HG02884 (cell line): Measurements from ENCODE around the gene WDR35.
"Not testable (repeated sequence)": the region's sequence is repeated elsewhere in the genome, so short reads cannot be mapped to it uniquely, and the experiment has no call there.

ENCODE experiments used
- ATAC-seq: cut with Tn5 transposase; IDR thresholded peaks from one replicate; pipeline ENCODE4 v1.9.1; 2021; ENCODE audit warnings: mild to moderate bottlenecking, moderate library complexity; ENCODE audit not compliant: unreplicated experiment

The WDR35 gene

DNA sequence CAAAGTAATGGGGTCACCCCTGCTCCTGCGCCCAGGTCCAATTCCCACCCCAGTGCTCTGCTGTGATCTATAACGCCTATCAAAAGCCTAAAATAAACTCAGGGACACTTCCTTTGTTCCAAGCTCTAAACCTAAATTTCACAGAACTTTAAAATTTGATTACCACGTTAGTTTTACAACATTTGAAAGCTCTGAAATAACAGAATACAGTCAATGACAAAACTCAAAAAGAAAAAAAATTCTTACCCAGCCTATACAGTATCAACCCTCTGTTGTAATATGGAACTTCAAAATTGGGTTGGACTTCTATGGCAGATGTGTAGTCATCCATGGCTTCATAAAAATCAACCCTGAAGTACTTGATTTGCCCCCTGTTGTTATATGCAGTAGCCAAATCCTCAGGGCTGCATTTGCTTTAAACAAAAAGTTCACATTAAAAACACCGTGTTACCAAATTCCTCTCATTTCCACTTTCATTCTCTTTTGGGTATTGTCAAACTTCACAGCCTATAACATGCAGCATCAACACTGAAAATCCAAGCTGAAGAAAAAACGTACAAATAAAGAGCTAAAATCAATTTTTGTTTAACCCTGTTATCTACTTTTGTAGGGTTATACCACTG, 92.2 kb downstream of the WDR35 start:
- ATAC-seq = no peak

DNA sequence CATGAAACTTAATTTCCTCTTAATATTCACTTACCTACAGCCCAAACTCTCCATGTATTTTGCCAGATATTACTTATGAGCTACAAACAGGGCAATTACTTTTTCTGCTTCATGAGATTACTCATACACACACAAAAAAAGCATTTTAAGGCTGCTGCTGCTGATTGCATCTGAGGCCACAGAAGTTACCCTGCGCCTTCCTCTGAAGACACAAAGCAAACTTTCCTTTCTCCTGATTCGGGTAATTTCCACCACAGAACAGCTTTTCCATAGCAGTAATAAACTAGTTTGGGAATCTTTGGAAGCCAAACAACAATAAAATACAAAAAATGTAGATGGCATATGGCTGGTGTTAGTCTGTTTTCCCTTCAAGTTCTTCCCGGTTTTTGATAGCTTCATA, 94.4 kb downstream of the WDR35 start:
- ATAC-seq = no peak

DNA sequence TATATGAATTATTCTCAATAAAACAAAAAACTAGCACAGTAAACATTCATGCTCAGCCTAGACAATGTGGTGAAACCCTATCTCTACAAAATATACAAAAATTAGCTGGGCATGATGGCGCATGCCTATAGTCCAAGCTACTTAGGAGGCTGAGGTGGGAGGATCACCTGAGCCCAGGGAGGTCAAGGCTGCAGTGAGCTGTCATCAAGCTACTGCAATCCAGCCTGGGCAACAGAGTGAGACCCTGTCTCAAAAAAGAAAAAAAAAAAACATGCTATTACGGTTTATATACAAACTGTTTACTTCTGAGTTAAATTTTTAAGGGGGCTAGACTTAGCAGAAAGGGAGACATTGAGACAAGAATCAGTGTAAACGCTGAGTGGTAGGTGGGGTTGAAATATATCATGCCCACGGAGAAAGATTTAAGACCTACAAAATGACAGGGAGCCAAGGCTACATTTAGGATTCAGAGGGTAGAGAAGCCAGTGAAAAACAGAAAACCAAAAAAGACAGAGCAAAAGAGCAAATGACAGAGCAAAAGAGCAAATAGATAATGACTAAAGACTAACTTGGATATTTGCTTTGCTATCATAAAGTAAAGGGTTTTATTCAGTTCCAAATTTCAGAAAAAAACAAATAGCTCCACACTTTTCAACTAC, 95.6 kb downstream of the WDR35 start:
- peak; percentile 11 for ATAC-seq

DNA sequence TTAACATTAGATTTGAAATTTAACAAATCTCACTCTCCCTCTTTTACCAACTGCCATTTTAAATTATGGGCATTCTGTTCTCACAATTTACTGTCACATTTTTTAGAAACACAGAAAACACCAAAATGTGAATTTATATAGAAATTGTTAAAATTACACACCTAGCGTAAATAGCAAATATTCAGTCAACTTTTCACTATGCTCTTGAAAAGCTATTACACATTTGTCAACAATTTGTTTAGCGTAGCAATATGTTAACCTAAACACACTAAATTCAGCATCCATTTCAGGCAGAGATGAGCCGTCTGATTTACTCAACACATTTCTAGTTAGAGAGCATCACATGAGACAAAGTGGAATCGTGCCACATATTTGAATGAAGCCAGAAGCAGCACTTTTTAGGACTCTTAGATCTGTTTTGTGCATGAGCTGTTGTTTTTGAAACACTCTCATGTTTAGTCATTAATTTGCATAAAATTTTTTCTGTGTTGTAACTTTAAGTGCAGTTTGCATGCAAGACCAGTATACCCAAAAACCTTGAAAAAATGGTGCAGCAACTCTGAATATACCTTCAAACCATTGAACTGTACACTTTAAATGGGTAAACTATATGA, 96.3 kb downstream of the WDR35 start:
- ATAC-seq = peak; percentile 72

GRCh38 chr2:19891971-19892370, 97.9 kb downstream of the WDR35 start:
- not testable (repeated sequence) for ATAC-seq

- no peak for ATAC-seq
Observed at GRCh38 chr2:19890104-19890503, 99.8 kb downstream of the WDR35 start.

GRCh38 chr2:19888831-19889230, 101.1 kb downstream of the WDR35 start:
- ATAC-seq = no peak

DNA sequence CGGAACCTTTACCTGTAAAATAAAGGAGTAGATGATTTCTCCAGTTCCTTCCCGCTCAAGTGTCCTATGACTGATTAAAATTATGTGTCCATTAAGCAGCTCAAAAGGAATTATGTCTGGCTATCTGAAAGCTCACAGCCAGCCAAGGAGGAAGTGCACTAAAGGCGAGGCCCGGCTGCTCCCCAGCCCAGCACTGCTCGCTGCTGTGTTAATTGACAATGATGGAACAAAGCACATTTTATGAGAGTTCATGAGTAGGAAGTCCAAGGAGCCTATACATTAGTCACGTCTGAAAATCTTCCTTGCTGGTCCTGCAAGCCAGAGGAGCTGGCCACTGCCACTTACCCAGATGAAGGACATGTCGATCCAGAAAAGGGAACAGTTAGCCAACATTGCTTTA, 102.4 kb downstream of the WDR35 start:
- ATAC-seq = no peak

- no peak for ATAC-seq
Observed at GRCh38 chr2:19886261-19886660, 103.6 kb downstream of the WDR35 start.

DNA sequence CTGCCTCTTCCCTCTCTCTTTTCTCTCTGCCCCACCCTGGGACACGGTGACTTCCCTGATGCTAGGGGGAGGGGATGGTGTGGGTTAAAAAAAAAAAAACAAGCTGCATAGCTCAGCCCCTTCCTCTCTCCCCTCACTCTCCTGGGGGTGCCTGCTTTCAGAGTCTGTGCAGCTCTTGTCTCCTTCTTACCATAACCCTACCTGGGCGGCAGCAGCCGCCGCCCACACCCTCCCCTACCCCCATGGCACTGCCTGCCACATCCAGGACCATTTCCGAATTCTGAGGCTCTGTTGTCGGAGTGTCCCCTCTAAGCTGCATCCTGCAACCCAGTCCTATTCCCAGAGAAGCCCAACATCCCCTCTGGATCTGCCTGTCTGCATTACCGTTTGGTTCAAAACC, 104.1 kb downstream of the WDR35 start:
- no peak for ATAC-seq

GRCh38 chr2:19883971-19884720, 105.8 kb downstream of the WDR35 start:
- ATAC-seq = no peak

- no peak for ATAC-seq
Observed at GRCh38 chr2:19883486-19883885, 106.4 kb downstream of the WDR35 start.

GRCh38 chr2:19882286-19882685, 107.6 kb downstream of the WDR35 start:
- no peak for ATAC-seq

GRCh38 chr2:19881908-19882265, 108.0 kb downstream of the WDR35 start:
- ATAC-seq = no peak

GRCh38 chr2:19881221-19881907, 108.5 kb downstream of the WDR35 start:
- no peak for ATAC-seq

GRCh38 chr2:19880191-19880590, 109.7 kb downstream of the WDR35 start:
- ATAC-seq = not testable (repeated sequence)

DNA sequence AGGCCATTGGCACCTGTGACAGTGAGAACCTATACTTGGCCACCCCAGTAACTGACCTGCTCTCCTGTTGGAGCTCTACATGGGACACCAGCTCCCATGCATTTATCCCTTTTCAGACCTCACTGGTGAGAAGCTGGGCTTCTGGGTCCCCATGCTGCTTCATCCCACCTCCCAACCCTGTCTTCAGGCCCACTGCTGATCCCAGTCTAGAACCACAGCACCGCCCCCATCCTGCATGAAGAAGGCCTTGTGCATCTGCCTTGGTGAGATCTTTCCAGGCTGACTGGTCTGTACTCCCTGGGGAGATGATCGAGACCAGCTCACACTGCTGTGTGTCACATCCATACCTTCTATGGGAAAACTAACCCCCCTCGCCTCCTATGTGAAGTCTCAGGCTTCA, 110.8 kb downstream of the WDR35 start:
- no peak for ATAC-seq

DNA sequence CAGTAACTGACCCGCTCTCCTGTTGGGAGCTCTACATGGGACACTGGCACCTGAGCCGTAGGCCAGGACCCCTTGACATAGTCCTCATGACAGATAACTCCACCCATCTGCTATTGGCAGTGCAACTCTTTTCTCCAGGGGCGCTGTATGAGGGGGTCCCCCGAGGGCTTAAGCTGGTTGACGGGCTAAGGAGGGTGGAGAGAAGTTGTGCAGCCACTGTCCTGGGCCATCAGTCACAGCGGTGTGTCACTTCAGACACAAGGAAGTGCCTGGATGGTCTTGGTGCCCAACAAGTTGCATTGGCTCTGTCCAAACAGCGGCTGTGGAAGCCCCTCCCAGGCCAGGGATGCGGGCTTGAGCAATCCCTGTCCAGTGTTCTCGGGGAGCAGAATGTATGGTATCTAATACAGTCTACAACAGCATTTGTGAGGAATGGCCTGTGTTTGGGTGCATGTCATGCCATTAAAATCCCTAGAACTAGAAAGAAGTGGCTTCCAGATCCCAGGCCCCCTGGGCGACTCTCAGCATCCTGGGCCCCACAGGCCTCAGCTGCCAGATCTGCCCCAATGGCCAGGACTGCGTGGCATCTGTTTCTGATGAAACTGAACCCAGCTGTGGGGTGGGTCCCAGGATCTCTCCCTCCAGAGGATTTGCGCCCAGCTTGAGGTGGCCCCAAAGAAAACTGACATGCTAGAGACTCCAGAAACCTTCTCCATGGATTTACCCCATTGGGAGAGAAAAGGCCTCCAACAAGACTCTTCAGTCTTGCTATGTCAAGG, 111.4 kb downstream of the WDR35 start:
- ATAC-seq = no peak

GRCh38 chr2:19876751-19877150, 113.2 kb downstream of the WDR35 start:
- no peak for ATAC-seq

DNA sequence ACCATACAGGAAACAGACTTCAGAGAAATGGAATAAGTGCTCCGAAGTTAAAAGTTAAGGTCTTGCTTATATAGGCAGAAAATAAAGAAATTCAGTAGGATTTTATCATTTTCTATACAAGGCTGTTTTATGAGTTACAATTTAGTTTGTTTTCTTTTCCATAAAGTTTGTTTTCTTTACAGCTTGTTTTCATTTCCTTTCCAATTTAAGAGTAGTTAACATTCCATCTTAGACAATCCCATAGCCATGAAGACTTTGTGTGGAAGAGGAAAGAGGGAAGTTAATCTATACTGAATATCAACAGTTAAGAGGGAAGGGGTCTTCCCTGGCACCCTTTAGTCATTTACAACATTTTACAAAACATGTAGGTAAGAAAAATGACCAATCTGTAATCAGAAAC, 114.6 kb downstream of the WDR35 start:
- no peak for ATAC-seq
